ENCODE measurements around the gene ADAM8. TPM values are rescaled to one million over a fixed set of nuclear protein-coding genes. Genes with fewer than 3 reads are reported as not detected.

Gene ADAM8
- total and polyA plus RNA-seq, 2 of the 8 experiments (the other 6 are each of a cell fraction or from before 2014, with no cell fraction given): 4.6 TPM

- CTCF ChIA-PET (ENCODE audit: partially characterized antibody): interaction anchor here (0.7 to 2.0 kb wide), 4 partner anchors 20 to 333 kb away, joined by 3 to 12 read pairs (median 3); no protein-coding TSS in a partner anchor
- no peak overlapping the region for H2AK5ac ChIP-seq (ENCODE audit: low read depth, low read length)
- H3K4me3 ChIP-seq (ENCODE audit: extremely low read depth in 1 of 4, insufficient read depth in 2 of 4, low read depth in 3 of 4, low read length in 4 of 4): no peak overlapping the region
- POLR2A ChIA-PET (ENCODE audit: partially characterized antibody): interaction anchor here (0.6 to 1.4 kb wide), 9 partner anchors 9 to 69 kb away, joined by 3 to 6 read pairs (median 3); partner anchors contain the start of gene VENTX
- H2BK12ac ChIP-seq (ENCODE audit: low read depth, low read length): no peak overlapping the region
- H3K18ac ChIP-seq (ENCODE audit: extremely low read depth, low read length): no peak overlapping the region
- no peak overlapping the region for H3K56ac ChIP-seq (replicated peaks; ENCODE audit: insufficient read length, low read depth, low read length)
- H2BK15ac ChIP-seq (ENCODE audit: low read length): peak overlapping the region; percentile 72; the same call in 1 of the 2 replicates
- H2BK120ac ChIP-seq (replicated peaks; ENCODE audit: low read depth, low read length): no peak overlapping the region
- H3K23me2 ChIP-seq (ENCODE audit: low read depth, low read length): peaks cover 10% of the 10 kb centered on the region; the same call in 1 of the 2 replicates
- WGBS, 2 experiments (ENCODE audit: extremely low coverage in 1 of 2, insufficient coverage in 1 of 2, insufficient read length in 1 of 2, insufficient replicate concordance in 2 of 2, low coverage in 1 of 2, low lambda C conversion rate in 2 of 2, missing lambda C conversion rate in 1 of 2): 90% methylated on average over 15 of the region's 21 CpGs; no CpG with 5 or more reads in 1 of the 2 experiments
- H4K91ac ChIP-seq (replicated peaks; ENCODE audit: insufficient read length, low read length): no peak overlapping the region
- no peak overlapping the region for H2AFZ ChIP-seq (ENCODE audit: low read length)
- DNase-seq (ENCODE audit: low read depth in 1 of 2, low spot score in 2 of 2) (no peak), FAIRE-seq (no peak)
- H3K4ac ChIP-seq (replicated peaks; ENCODE audit: insufficient read length, low read depth, low read length): no peak overlapping the region
- H3K4me1 ChIP-seq (replicated peaks in 1 of 4; ENCODE audit: control insufficient read depth in 3 of 4, insufficient read depth in 4 of 4, low read length in 3 of 4): peaks cover 0 to 25% (median 11%) of the 10 kb centered on the region in 4 experiments; a peak in 6 of 7 replicates
- peak overlapping the region; percentile 48; the same call in 1 of the 2 replicates for H2BK20ac ChIP-seq (ENCODE audit: low read length)
- H2BK5ac ChIP-seq (ENCODE audit: low read depth, low read length): no peak overlapping the region
- H3K14ac ChIP-seq (ENCODE audit: insufficient read length): no peak overlapping the region
- TF ChIP-seq SUZ12 (IDR thresholded peaks at IDR 0.05; ENCODE audit: low read length) (0 out of 2 replicates have a peak, but pooled peaks have one; percentile 18), TCF12 (IDR thresholded peaks at IDR 0.05; ENCODE audit: low read depth, low read length) (no peak)
- no peak overlapping the region for H3K23ac ChIP-seq (ENCODE audit: insufficient read length)
- peaks cover 17 to 31% (median 29%) of the 10 kb centered on the region in 4 experiments for H3K27me3 ChIP-seq (replicated peaks in 1 of 4; ENCODE audit: control insufficient read depth in 3 of 4, extremely low read depth in 1 of 4, insufficient read depth in 3 of 4, low read length in 3 of 4)
- no peak overlapping the region for H3K9ac ChIP-seq (replicated peaks in 1 of 4; ENCODE audit: extremely low read depth in 1 of 4, low read depth in 3 of 4, low read length in 3 of 4)
- H4K20me1 ChIP-seq (replicated peaks in 1 of 2; ENCODE audit: control insufficient read depth in 1 of 2, insufficient read depth in 2 of 2, low read length in 2 of 2): no peaks in the 10 kb centered on the region
- H3K79me1 ChIP-seq (ENCODE audit: low read depth, low read length): no peaks in the 10 kb centered on the region; the same call in 1 of the 2 replicates
- peaks cover 0 to 8% of the 10 kb centered on the region in 2 experiments; a peak in 1 of 4 replicates for H3K9me3 ChIP-seq (ENCODE audit: insufficient read depth in 2 of 2, low read depth in 1 of 2, low read length in 1 of 2)
- H3K36me3 ChIP-seq (ENCODE audit: control insufficient read depth in 2 of 4, insufficient read depth in 4 of 4, low read length in 3 of 4): peaks cover 0 to 7% (median 3%) of the 10 kb centered on the region in 4 experiments; a peak in 3 of 8 replicates
- no peak overlapping the region for H3K27ac ChIP-seq (ENCODE audit: low read depth, low read length)
- H4K5ac ChIP-seq (ENCODE audit: insufficient read length, low read depth, low read length): no peak overlapping the region
- no peaks in the 10 kb centered on the region for H3K79me2 ChIP-seq (ENCODE audit: control insufficient read depth in 1 of 2, insufficient read depth in 2 of 2, low read length in 2 of 2)
- no peak overlapping the region for H3K4me2 ChIP-seq (ENCODE audit: insufficient read depth in 1 of 2, low read depth in 2 of 2, low read length in 2 of 2)
- no peak overlapping the region for H4K8ac ChIP-seq (ENCODE audit: extremely low read depth, insufficient read depth, low read length)
Observed at GRCh38 chr10:133227256-133227655, 49.4 kb downstream of the ADAM8 start.
